D341Med (cell line): ENCODE results near the gene RFT1.

Source experiments
- DNase-seq: peaks from one replicate; pipeline ENCODE4 v3.0.0; 2012; ENCODE audit warnings: low spot score

The RFT1 gene

DNA sequence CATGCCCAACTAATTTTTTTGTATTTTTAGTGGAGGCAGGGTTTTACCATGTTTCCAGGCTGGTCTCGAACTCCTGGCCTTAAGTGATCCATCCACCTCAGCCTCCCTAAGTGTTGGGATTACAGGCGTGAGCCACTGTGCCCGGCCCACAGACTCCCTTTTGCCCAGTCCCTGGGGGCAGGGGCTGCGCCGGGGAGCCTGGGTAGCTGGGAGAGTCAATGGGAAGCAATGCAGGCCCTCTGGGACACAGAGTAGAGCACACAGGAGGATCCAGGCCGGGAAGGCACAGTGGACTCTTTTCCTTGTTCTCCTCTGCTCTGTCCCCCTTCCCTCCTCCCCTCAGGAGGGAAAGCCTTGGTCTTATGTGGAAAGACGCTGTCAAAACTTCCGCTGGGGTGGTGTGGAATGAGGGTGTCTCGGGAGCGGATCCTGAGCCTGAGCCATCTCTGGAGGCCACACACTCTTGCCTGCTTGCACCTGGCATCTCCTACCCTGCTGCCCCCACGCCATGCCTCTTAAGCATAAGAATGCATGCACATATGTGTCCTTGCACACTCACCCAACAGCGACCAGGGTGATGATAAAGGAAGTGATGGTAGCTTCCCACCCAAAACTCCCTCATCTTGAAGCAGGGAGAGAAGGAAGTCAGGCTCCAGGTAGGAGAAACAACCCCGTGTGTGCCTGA is 18.9 kb upstream of the RFT1 start:
- no peak for DNase-seq

DNA sequence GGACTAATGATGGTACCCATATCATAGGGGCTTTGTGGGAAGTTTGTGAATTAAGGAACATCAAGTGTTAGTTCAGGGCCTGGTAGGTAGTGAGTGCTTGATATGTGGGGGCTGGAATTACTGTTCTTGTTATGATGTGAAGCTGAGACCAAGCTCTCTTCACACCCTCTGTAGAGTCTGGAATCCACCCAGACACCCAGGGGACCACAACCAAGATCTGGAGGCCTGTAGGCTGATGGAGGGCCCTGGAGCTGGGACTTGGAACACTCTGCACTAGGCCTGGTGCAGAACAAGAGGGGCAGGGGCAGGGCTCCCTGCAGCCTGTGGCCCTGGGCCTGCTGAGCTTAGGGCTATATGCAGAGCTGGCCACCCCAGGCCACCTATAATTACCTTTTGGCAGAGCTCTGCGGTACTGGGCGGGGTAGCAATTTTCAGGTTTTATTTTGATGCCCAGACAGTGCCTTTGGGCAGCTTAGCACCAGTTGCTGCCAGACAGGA is 17.7 kb upstream of the RFT1 start:
- DNase-seq: no peak

DNA sequence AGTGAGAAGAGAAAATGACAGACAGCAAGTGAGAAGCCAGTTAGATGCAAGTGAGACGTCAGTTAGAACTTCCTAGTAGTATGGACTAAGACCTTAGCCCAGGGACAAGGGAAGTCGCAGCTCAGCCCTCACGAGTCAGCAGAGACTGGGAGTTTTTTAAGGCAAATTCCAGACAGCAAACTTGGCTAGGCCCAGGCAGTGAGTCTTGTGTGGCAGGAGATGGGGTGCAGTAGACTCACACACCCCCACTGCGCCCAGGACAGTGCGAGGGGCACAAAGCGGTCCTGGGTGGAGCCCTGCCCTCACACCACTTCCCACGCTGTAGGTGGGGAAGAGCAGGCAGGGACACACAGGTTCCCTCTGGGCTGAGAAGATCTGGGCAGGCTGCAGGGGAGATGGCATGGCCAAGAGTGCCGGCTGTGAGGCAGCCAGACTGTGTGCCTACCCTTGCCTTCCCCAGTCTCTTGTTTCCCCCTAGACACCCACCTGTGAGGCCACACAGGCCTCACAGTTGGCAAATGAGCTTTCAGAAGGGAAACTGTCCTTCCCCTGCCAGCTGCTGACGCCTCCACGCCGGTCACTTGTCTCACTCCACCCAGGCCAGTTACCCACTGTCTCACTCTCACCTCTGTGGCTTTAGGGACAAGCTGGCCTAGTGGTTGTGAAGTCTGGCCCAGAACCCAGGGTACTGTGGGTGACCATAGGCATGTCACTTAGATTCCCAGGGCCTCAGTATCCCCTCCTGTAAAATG is 17.1 kb upstream of the RFT1 start:
- no peak for DNase-seq

DNA sequence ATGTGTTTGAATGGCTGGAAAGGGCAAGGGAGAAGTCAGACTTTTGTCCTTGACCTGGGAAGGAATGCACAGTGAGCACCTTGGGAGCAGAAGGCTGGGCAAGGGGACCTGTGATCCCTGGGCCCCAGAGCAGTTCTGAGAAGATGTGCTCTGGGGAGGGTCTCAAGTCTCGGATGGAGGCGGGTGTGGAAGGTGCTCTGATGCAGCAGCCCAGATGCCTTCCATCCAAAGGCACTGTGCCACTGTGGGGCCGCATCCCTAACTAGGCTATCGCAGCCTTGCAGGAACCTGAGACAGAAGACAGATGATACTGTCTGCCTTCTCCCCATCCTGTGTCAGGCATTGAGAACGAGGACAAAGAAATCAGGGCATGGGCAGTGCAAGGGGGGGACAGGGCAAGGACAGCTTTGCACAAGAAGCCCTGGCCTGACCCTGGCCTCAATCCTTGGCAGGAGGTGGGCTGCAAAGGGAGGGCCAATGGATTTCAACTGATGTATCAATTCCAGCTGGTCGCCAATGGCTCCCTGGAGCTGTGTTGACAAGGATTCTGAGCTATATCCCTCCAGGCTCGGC is 16.2 kb upstream of the RFT1 start:
- no peak for DNase-seq

DNA sequence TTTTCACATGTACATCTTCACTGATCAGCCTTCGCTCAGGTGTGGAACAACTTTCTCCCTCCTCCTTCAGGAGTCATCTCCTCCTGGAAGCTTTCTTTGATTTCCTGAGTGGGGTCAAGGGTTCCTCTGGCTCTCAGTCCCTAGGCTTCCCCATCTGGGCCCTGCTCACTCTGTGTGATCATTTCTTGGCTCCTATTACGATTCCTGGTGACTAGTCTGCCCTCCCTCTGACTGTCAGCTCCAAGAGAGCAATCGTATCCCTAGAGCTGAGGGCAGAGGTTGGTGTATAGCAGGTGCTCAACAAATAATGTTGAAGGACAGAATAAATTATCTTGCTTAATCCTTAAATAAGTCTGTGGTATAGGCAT is 15.5 kb upstream of the RFT1 start:
- no peak for DNase-seq

DNA sequence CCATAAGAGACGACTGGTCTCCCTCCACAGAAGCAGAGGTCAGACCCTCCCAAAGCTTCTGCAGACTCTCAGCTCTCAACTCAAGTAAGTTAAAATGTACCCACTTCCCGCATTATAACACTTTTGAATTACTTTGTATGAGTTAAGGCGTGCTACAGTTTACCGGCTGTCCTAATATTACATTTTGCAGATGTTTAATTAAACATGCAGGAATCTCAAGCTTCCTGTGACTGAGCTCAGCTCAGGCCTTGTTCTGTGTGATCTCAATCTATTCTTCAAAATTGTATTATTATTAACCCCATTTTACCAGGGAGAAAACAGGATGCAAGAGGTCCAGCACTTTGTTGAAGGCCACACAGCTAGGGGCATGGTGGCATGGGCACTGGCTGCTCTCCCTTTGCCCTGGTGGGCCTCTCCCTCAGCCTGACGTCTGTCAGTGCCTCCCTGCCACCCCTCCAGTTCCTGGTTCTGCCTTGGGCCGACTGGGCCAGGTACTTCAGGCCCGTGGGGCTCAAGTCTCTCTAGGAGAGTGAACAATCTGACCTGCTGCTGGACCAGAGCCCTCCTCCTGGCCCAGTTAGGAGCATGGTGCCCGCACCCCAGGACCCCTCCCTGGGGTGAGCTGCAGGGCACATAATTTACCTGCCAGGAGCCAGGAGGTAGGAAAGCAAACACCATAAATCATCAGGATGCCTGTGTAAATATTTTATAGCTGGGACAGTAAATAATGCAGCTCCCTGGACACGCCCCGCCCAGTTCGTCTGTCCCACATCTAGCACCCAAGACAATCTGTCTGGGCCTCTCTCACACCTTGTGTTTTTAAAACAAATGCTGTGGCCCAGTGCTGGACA is 14.9 kb upstream of the RFT1 start:
- DNase-seq: no peak

DNA sequence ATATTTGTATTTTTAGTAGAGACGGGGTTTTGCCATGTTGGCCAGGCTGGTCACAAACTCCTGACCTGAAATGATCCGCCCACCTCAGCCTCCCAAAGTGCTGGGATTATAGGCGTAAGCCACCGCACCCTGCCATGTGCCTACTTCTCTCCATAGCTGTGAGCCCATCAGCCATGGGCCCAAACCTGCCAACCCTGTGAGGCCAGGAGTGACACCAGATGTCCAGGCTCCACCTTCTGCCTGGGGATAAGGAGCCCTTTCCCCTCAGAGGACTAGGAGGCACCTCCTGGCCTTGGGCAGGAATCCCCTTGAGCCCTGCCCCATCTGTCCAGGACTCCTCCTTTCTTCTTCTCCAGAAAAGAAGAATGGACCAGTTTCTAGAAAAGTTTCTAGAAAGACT is 14.2 kb upstream of the RFT1 start:
- no peak for DNase-seq

DNA sequence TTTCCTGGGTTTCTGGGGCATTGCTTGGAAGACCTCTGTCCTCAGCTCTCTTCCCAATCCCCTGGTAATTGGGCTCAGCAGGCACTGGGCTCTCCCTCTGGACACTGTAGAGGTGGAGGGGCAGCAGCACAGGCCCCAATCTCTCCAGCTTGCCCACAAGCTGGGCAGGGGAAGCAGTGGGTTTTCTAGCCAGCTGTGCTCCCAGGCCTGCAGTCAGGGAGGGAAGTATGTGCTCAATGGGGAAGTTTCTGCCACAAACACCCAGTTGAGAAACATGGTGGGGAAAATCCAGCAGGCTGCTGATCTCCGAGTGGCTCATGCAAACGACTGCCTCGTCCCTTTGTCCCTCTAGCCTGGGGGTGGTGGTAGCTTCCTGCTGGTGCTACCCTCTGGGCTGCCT is 12.8 kb upstream of the RFT1 start:
- DNase-seq: no peak

DNA sequence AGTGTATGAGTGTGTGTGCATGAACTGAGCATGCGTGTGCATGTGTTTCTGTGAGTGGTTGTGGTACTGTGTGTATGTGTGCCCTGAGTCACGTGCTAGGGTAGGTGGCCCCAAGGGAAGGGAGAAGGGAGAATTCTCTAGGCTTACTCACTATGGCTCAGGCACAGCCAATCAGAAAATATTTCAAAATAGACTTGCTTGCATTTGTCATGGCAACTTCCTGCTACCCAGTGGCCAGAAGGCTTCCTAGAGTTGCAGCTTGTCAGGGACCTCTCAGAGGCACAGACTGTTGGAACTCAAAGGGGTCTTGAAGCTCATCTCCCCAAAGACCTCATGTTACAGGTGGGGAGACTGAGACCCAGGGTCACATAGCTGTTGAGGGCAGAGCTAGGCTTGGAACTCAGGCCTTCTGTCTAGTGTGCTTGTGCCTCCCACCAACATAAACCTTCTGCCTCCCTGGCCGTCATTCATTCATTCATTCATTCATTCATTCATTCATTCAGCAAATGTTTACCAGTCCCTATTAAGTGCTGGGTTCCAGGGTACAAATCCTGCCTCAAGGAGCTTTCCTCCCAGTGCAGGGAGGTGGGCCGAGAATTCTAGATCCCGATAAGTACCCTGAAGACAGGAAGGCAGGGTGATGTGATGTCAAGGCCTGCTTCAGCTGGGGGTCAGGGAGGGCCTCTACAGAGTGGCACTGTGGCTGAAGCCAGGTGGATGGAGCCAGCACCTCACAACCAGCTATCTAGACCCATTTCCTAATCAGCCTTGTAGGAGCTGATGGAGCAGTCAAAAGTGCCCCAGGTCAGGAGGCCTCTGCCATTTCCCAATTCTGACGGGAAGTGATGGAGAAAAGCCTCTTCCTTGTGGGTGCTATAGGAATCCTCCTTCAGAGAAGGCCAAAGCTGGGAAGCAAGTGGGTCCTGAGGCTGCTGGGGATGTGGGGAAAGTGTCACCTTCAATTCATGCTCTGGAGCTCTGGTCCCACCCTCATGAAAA is 10.9 kb upstream of the RFT1 start:
- DNase-seq: no peak

DNA sequence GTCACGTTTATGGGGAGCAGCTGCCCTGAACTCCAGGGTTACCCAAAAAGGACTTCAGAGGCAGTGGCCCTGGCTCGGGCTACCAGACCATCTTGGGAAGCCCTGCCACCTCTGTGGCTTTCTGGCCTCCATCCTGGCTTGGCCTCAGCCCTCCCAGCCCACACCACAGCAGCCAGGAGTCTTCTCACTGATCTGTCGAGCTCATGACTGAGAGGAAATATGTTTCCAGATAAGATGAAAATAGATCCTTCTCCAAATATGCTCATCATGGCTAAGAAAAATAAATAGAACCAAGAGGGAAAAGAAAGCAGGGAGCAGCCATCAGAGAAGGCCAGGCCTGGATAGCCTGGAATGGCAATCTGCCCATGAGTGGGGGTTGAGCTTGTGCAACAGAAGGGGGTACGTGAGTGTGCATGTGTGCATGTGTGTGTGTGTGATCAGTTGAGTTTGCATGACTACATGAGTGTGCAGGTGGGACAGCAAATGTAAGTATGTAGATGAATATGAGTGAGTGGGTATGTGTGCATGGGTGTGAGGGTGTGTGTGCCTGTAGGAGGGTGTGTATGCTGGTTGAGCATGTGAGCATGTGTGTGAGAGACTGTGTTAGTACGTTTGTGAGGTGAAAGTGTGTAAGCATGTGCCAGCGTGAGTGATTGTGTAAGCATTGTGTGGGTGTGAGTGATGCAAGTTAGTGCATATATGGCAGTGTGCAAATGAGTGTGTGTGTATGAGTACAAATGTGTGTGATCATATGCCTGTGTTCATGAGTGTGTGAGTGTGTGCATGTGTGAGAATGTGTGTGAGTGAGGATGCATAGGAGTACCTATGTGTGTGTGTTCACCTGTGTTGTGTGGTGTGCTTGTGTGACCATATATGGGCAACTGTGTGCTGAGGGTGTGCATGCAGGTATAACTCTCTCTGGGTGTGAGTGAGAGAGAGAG is 9.9 kb upstream of the RFT1 start:
- no peak for DNase-seq

DNA sequence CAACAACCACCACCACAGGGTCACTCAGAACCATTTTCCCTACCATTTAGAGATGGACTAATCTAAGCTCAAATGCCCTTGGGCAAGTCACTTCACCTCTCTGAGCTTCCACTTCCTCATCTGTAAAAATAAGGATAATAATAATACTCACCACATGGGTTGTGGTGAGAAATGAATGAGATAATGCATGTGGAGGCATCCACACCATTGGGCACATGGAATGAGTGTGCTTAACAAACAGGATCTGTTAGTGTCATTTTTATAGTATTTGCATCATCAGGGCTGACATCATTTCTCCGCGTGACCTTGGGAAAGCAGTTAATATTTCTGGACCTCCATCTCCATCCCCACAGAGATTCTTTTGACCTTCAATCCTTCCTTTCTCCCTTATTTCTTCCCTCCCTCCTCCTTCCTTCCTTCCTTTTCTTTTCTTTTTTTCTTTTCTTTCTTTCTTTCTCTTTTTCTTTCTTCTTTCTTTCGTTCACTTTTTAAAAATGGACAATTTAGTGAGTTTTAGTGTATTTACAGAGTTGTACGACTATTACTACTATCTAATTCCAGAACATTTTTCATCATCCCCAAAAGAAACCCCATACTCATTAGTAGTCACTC is 7.7 kb upstream of the RFT1 start:
- no peak for DNase-seq

DNA sequence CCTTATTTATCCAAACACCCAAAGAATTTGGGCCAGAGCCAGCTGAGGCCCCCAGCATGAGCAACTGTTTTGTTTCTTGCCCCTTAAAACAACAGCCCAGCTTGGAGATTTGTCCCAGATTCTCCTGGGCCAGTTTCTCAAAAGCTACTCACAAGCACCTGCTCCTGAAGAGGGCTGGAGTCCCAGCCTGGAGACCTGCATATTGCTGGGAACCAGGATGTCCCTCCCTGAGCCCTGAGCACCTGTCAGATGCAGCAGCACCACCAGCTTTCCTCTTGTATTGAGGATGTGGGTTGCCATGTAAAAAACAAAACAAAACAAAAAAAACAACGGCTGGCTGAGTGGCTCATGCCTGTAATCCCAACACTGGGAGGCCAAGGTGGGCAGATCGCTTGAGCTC is 7.0 kb upstream of the RFT1 start:
- no peak for DNase-seq

DNA sequence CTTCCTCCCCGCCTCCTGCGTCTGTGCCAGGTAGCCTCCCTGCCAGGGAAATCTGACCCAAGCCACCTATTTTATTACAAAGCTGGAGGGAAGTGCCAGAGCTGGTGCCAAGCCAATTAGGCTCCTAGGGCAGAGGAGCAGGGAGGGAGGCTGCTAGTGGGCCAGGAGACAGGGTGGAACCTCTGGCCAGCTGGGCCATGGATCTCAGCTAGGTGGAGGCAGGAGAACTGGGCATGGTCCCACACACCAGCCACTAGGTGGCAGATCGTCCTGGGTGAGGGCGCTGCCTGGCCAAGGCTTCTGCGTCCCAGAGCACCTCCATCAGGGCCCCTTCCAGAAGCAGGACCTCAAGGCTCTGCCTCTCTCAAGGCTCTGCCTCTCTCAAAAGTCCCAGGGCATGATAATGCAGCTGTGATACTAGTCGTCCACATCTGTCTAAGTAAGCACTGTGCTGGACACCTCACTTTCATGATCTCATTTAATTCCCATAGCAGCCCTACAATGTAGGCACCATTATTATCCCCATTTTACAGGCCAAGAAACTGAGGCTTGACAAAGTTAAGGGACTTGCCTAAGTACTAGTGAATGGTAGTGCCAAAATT is 4.5 kb upstream of the RFT1 start:
- DNase-seq: peak; percentile 86

DNA sequence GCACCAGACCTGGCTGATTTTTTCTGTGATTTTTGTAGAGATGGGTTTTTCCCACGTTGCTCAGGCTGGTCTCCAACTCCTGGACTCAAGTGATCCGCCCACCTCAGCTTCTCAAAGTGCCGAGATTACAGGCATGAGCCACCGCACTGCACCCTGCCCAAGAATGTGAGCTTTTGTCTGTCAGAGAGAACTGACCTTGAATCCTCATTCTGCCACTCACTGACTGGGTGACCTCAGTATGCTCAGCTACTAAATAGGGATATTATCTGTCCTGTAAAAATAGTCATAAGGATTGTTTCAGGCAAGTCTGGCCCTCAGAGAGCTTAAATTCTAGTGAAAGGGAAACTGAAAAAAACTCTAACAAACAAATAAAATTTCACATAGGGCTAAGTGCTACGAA is 2.1 kb upstream of the RFT1 start:
- no peak for DNase-seq

DNA sequence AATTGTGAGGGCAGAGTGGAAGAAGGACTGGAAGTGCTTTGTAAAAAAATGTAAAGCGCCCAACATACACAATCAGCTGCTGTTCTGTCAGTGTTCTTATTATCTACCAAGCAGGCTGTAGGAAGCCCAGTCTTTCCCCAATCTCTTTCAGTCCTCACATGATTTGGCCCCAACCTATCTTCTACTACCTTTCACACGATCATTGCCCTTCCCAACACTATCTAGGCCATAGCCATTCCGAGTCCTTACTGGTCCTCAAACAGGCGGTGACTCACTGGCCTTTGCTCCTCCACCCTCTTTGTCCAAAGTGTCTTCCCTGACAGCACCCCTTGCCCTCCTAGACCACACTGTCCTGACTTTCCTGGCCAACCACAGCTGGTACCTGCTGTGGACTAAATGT is 861 bp upstream of the RFT1 start:
- DNase-seq: no peak

DNA sequence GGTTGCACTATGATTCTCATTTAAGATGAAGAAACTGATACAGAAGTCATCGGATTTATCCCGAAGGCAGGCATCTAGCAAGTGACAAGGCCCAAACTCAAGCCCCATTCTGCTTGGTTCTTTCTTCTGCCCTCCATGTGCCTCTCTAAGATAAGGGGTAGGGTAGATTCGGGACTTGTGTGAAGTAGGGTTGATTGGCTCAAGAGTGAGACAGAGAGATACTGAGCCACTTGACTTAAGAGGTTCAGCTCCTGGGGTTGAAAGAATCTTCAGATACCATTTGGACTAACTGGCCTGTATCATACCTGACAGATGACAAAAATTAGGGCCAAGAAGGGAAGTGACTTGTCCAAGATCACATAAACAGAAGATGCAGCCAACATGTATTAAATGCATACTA is 891 bp downstream of the RFT1 start:
- DNase-seq: no peak

DNA sequence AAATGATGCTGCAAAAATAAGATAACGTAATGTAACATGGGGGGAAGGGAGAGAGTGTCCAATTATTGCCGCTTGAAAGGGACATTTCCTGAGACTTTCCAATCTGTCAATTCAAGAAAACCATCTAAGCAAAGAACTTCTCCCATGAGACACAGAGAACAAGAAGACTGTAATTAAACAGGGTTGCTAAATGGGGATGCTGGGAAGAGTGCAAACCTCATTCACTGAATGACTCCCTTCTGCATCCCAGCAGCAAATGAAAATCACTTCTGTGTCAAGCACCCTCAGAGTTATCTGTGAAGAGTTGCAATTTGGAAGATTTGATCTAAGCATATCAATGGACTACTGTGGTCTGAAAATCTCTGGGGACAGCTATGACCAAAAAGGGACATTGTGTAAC is 3.6 kb downstream of the RFT1 start:
- no peak for DNase-seq

DNA sequence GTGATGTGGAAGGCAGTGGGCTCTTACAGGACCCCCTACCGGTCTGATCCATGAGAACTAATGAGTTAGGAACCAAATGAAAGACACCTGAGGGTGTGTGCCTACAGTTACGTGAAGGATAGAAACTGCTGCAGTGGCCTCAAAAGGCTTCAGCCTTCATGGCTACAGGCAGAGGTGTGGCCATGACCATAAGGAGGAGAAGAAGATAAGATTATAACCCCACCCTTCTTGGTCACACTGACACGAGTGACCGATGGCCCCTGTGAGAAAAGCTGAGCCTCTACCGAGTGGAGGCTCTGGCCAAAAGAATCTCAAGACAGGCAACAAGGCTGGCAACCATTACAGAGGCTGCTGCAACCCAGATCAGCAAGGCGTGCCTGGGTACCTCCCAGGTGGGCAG is 6.3 kb downstream of the RFT1 start:
- DNase-seq: no peak

DNA sequence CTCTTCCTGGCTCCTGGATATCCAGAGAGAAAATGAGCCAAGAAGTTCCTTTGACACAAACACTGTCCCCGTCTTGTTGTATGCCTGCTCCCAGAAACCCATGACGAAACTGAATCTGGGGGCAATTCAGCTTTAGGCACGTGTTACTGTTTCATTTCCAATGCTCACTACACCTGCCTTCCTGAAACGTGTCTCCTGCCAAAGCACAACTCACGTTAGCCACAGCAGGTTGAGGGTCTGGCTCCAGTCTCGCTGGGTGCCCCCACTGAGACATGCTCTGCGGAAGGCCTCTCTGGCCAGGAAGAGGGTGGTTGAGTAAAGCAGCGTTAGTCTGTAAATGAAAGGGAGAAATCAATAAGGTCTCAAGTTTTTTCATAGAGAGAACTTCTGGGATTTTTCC is 6.7 kb downstream of the RFT1 start:
- no peak for DNase-seq
